Ovary (tissue), 9 donors: ENCODE measurements around the gene BHLHE23. TPM values are rescaled to one million over a fixed set of nuclear protein-coding genes. Genes with fewer than 3 reads are reported as not detected.

Experiments used
- DNase-seq, 5 donors: peaks; one replicate each; pipeline ENCODE4 v3.0.0-alpha.2; 2019 to 2020
- H3K27ac ChIP-seq, 2 donors: fragments of 200-600 bp; one replicate each; pipeline versions ENCODE4 v1.5.1 to v1.8.0; 2019 to 2022
- H3K27me3 ChIP-seq: fragments of 200-600 bp; one replicate; pipeline ENCODE4 v1.8.0; 2022
- H3K36me3 ChIP-seq: fragments of 200-600 bp; sonication (generic); one replicate; pipeline ENCODE4 v1.5.1; 2019
- H3K4me1 ChIP-seq: one replicate; pipeline ENCODE4 v1.8.1; 2013; ENCODE audit warnings: mild to moderate bottlenecking, moderate library complexity; ENCODE audit not compliant: insufficient read depth
- H3K4me3 ChIP-seq: fragments of 200-600 bp; sonication (generic); one replicate; pipeline ENCODE4 v1.5.1; 2017
- H3K9me3 ChIP-seq, 2 donors: fragments of 200-600 bp in 1 of 2; sonication (generic) in 1 of 2; one replicate each; pipeline versions ENCODE4 v1.5.1 to v1.8.1; 2013 to 2019; ENCODE audit warnings: mild to moderate bottlenecking in 1 of 2, moderate library complexity in 1 of 2
- EP300 ChIP-seq: sonication (generic); formaldehyde crosslinking; IDR thresholded peaks from one replicate; pipeline ENCODE4 v1.6.1; 2017; ENCODE audit warnings: antibody characterized with exemption
- POLR2A ChIP-seq: fragments of 450-650 bp; IDR thresholded peaks from one replicate; pipeline ENCODE4 v1.6.1; 2017; ENCODE audit warnings: antibody characterized with exemption, mild to moderate bottlenecking, moderate library complexity
- WGBS, 3 donors: extraction: QIAGEN DNeasy Blood & Tissue Kit in 1 of 3; methylation state at CpG; one replicate each; pipeline versions ENCODE4 v1.1.5 to v1.1.7; 2013 to 2017; 5-methylcytosine and 5-hydroxymethylcytosine counted together
- intact Hi-C, 4 donors: fragments of 100-400 bp; cut with DNase I; formaldehyde crosslinking; loops; one replicate each; pipeline versions ENCODE4 v1.11.0 to v1.15.1; 2022 to 2023
- polyA plus RNA-seq, 2 donors: library from polyadenylated mRNA; stranded (reverse); fragments of 200-250 nt in 1 of 2; fragments of 350-450 nt in 1 of 2; fragmentation: Illumina TruSeq in 1 of 2; extraction: RNeasy Lipid Tissue Mini Kit (QIAGEN cat#74804) in 1 of 2; gene quantifications; one replicate each; pipeline ENCODE4 v1.2.3, GENCODE V29; 2013 to 2014
- total RNA-seq, 7 donors: library from RNA; depleted of rRNA in 2 of 7; stranded (reverse); fragments of >200 nt in 2 of 7; fragmentation: NEBNext Ultra II Directional in 3 of 7; extraction: Animal tissue kit (Norgen Biotek cat#: 25700) in 3 of 7; gene quantifications; one replicate each; pipeline versions ENCODE4 v1.1.0 to v1.2.4, GENCODE V29; 2016 to 2023
- TF ChIP-seq, protein P1 (sequence below), 3 donors: fragments of 450-650 bp in 2 of 3; fragments of 200-600 bp in 1 of 3; IDR thresholded peaks; one replicate each; pipeline versions ENCODE4 v1.5.1 to v1.8.0; 2016 to 2022; ENCODE audit warnings: antibody characterized with exemption in 3 of 3, mild to moderate bottlenecking in 1 of 3
- donor health status: DM: no; HTN: no; CAD: no; lungs with moderate emphysema.
- donor health status: DM: no; HTN: no; CAD: no.
- donor health status: Bipolar disorder and iron deficiency.
- donor health status: DM: yes; HTN: yes; CAD: no.
- donor health status: DM: no; HTN: no; CAD: no.
- donor health status: DM: yes; HTN: yes; CAD: no.

The BHLHE23 gene
- total and polyA plus RNA-seq, 9 donors, result not detected

DNA sequence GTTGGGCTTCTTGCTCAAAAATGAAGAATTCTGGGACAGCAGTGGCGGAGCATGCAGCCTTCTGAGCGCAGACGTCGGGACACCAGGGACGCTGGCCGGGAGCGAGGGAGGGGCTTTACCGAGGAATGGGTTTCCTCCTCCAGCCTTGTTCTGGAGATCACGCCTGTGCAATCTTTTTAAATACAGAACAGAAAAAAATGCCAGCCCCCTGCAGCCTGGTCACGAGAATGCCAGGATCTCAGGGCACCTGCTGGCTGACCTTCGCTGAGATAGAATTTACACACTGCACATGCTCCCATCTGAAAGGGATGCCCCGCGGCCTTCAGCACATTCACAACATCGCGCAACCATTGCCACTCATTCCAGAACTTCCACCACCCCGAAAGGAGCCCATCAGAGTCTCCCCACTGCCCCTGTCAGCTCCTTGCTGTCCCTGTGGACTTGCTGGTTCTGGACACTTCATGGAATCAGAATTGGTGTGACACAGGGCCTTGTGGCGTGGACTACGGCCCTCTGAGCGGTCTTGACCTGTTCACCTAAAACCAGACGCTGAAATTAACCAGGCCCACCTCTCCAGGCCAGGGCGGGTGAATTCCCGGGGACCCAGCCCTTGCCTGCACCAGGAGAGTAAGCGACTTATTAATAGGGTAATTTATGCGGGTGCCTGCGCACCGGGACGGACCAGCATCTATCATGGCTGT, 20.6 kb upstream of the BHLHE23 start:
- H3K4me1 ChIP-seq, result peaks cover 5% of the 10 kb centered on the region
- no peak overlapping the region for H3K27ac ChIP-seq
- H3K9me3 ChIP-seq, result no peaks in the 10 kb centered on the region
- intact Hi-C loops, result no loop called here
- peak in 1 of 5 donors; percentile 17 for DNase-seq
- whole genome bisulfite sequencing, 3 donors, result 65 to 78% (median 71%) methylated on average over 27 of the region's 27 CpGs
- H3K36me3 ChIP-seq, result no peaks in the 10 kb centered on the region
- H3K27me3 ChIP-seq, result no peaks in the 10 kb centered on the region
- no peak overlapping the region for H3K4me3 ChIP-seq
- TF ChIP-seq POLR2A, result no peak
- TF ChIP-seq, protein P1, sequence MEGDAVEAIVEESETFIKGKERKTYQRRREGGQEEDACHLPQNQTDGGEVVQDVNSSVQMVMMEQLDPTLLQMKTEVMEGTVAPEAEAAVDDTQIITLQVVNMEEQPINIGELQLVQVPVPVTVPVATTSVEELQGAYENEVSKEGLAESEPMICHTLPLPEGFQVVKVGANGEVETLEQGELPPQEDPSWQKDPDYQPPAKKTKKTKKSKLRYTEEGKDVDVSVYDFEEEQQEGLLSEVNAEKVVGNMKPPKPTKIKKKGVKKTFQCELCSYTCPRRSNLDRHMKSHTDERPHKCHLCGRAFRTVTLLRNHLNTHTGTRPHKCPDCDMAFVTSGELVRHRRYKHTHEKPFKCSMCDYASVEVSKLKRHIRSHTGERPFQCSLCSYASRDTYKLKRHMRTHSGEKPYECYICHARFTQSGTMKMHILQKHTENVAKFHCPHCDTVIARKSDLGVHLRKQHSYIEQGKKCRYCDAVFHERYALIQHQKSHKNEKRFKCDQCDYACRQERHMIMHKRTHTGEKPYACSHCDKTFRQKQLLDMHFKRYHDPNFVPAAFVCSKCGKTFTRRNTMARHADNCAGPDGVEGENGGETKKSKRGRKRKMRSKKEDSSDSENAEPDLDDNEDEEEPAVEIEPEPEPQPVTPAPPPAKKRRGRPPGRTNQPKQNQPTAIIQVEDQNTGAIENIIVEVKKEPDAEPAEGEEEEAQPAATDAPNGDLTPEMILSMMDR (IDR thresholded peaks at IDR 0.05), result no peak
- TF ChIP-seq EP300, result no peak

DNA sequence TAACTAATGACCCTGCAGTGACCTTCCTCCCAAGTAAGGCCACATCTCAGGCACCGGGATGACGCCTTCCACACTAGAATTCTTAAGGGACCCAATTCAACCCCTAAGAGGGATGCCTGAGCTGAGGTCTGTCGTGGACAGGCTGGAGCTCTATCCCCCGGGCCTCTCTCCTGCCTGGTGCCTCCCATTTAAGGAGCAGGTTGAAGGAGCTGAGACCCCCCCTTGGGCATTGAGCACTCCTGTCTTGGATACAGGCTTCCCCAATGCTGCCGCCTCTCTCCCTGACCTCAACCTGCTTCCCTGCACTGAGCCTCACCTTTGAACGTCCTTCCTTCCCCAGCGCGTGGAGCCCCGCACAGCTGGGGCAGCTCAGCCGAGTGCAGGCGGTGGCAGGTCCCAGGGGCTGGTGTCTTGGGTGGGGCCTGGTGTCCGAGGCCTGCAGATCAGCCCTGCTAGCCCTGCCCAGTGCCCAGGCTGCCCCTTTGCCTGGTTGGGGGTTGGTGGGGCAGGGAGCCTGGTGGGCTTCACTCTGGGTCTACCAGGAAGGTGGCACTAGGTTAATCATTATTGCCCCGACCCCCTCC, 19.9 kb upstream of the BHLHE23 start:
- WGBS, 3 donors, result 80 to 91% (median 86%) methylated on average over 13 of the region's 13 CpGs
- Histone ChIP-seq H3K27me3 (no peaks in the 10 kb centered on the region), H3K36me3 (no peaks in the 10 kb centered on the region), H3K4me1 (peaks cover 5% of the 10 kb centered on the region), H3K4me3 (no peak overlapping the region), H3K27ac (no peak overlapping the region), H3K9me3 (no peaks in the 10 kb centered on the region)
- intact Hi-C loops, result no loop called here
- TF ChIP-seq POLR2A (no peak), EP300 (no peak)
- TF ChIP-seq, protein P1 (IDR thresholded peaks at IDR 0.05), result no peak
- DNase-seq, result peak in 1 of 5 donors; percentile 21

DNA sequence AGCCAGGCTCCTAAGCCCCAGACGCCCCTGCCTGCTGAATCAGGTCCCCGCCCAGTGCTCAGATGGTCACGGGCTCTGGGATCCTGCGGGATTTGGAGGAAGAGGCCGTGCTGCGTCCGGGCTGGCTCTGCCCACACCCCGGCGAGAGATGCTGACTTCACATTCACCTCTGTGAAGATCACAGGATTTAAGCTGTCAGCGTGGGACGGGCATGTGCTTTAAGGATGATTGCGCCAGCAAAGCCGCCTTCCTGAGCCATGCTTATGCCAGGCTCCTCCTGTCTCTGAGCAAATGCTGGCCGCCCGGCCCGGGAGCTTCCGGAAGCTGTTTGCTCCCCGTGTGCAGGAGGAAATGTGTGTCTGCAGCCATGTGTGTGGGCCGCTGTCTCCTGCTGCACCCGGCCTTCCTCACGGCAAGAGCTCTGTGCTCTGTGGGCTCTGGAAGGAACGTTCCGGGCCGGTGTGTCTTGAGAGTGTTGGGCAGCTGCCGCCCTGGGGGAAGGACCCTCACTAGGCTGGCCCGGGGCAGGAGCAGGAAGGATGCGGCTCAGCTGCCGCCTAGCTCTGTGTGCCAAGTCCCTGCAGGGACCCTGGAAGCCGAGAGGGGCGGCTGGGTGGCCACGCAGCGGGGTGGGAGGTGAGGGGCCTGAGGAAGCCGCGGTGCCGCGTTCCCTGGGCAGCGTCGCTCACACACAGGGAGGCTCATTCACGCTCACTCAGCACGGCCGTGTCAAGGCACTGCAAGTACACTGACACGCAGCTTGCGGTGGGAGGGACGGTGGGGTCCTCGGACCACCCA, 19.0 kb upstream of the BHLHE23 start:
- H3K4me1 ChIP-seq, result peaks cover 5% of the 10 kb centered on the region
- H3K9me3 ChIP-seq, result no peaks in the 10 kb centered on the region
- H3K4me3 ChIP-seq, result no peak overlapping the region
- intact Hi-C loops, result no loop called here
- H3K36me3 ChIP-seq, result no peaks in the 10 kb centered on the region
- no peak overlapping the region for H3K27ac ChIP-seq
- TF ChIP-seq POLR2A, result no peak
- H3K27me3 ChIP-seq, result no peaks in the 10 kb centered on the region
- DNase-seq, result peak in 2 of 5 donors; percentile 20 to 60
- 16 to 34% (median 17%) methylated on average over 37 to 45 of the region's 45 CpGs for WGBS, 3 donors

DNA sequence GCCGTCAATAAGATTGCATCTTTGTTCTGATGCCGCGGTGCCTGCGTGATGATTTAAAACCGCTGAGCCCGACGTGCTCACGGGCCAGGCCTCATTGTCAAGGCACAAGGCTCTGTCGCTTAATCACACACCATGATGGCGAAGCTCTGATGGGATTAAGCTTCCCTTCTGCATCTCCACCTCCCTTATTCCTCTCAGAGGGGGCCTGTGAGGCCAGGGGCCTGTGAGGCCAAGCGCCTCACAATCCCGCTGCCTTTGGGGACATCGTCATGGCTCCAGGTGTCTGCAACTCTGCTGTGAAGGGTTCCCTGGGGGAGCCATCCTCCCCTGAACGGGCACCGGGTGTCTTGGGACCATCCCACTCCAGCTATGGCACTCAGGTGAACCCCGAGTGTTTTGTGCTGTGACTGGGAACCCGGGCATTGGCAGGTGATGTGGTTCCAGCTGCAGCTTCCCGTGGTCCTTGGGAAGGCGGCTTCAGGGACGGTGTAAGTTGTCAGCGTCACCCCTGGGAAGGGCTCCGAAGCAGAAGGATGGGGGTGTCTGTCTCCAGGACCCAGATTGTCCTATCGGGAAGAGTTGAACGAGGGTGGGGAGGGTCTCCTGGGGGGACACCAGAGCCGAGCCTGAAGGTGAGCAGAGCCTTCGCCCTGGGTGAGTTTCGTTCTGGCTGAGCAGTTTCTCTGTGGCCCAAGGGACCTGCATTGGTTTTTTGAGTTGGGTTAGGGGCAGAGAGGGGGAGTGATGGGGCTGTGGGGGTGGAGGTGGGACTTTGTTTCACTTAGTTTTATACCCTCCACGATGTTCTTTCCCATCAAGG, 18.0 kb upstream of the BHLHE23 start:
- Histone ChIP-seq H3K4me1 (peaks cover 5% of the 10 kb centered on the region), H3K4me3 (no peak overlapping the region), H3K27ac (no peak overlapping the region), H3K9me3 (no peaks in the 10 kb centered on the region), H3K27me3 (no peaks in the 10 kb centered on the region), H3K36me3 (no peaks in the 10 kb centered on the region)
- WGBS, 3 donors, result 65 to 68% (median 68%) methylated on average over 28 of the region's 28 CpGs
- no peak for TF ChIP-seq EP300
- TF ChIP-seq, protein P1 (IDR thresholded peaks at IDR 0.05), result no peak
- no peak for TF ChIP-seq POLR2A
- DNase-seq, result peak in 1 of 5 donors; percentile 29
- intact Hi-C loops, result no loop called here
